T-helper 2 cell treated with Interferon-gamma antibody and Interleukin-4, amounts not matched to agents 5 μg/mL and 100 μg/mL, for 36 hours (primary cell): ENCODE measurements around the gene C2orf76.
"Not testable (repeated sequence)": the region's sequence is repeated elsewhere in the genome, so short reads cannot be mapped to it uniquely, and the experiment has no call there.

Experiments used
- DNase-seq: peaks from one replicate; pipeline ENCODE4 v3.0.0; 2021; ENCODE audit warnings: low spot score
- H3K27ac Mint-ChIP-seq: one replicate; pipeline ENCODE4 v1.8.0; 2021; ENCODE audit warnings: mild to moderate bottlenecking, mixed read lengths
- H3K27me3 Mint-ChIP-seq: one replicate; pipeline ENCODE4 v1.8.0; 2021; ENCODE audit warnings: low read depth, mixed read lengths
- H3K36me3 Mint-ChIP-seq: one replicate; pipeline ENCODE4 v1.8.0; 2021; ENCODE audit warnings: low read depth, mixed read lengths
- H3K4me1 Mint-ChIP-seq: one replicate; pipeline ENCODE4 v1.8.0; 2021; ENCODE audit warnings: low read depth, mixed read lengths
- H3K4me3 Mint-ChIP-seq: one replicate; pipeline ENCODE4 v1.8.0; 2022; ENCODE audit warnings: mild to moderate bottlenecking, moderate library complexity, mixed read lengths
- H3K9me3 Mint-ChIP-seq: one replicate; pipeline ENCODE4 v1.8.0; 2021; ENCODE audit warnings: mixed read lengths

C2orf76 gene

GRCh38 chr2:119366649-119367471, at the start of gene C2orf76, which contains the start of gene DBI:
Gene C2orf76, minus strand, starts transcription at chr2:119366834. Its CDS starts 26,875 bp downstream, at chr2:119339959.
Gene DBI, plus strand, starts transcription at chr2:119366977. Its CDS starts 75 bp downstream, at chr2:119367052.
- DNase-seq = peak; percentile 94
- H3K36me3 Mint-ChIP-seq = peaks cover 28% of the 10 kb centered on the region
- H3K27ac Mint-ChIP-seq = peak within 1 kb of the TSS; percentile 97
- peaks cover 36% of the 10 kb centered on the region for H3K4me1 Mint-ChIP-seq
- peak within 1 kb of the TSS; percentile 100 for H3K4me3 Mint-ChIP-seq
- H3K9me3 Mint-ChIP-seq = no peaks in the 10 kb centered on the region
- no peaks in the 10 kb centered on the region for H3K27me3 Mint-ChIP-seq

- H3K27ac Mint-ChIP-seq = no peak overlapping the region
- no peak overlapping the region for H3K4me3 Mint-ChIP-seq
- H3K9me3 Mint-ChIP-seq = no peaks in the 10 kb centered on the region
- no peak for DNase-seq
- H3K4me1 Mint-ChIP-seq = peaks cover 3% of the 10 kb centered on the region
- H3K27me3 Mint-ChIP-seq = peaks cover 14% of the 10 kb centered on the region
- H3K36me3 Mint-ChIP-seq = no peaks in the 10 kb centered on the region
These were observed 49.0 kb upstream of the C2orf76 start for GRCh38 chr2:119415630-119416029.

GRCh38 chr2:119414894-119415293, 48.3 kb upstream of the C2orf76 start:
- H3K9me3 Mint-ChIP-seq = no peaks in the 10 kb centered on the region
- H3K27ac Mint-ChIP-seq = no peak overlapping the region
- peaks cover 15% of the 10 kb centered on the region for H3K27me3 Mint-ChIP-seq
- H3K4me1 Mint-ChIP-seq = peaks cover 3% of the 10 kb centered on the region
- H3K36me3 Mint-ChIP-seq = no peaks in the 10 kb centered on the region
- DNase-seq = no peak
- no peak overlapping the region for H3K4me3 Mint-ChIP-seq

- no peak overlapping the region for H3K27ac Mint-ChIP-seq
- H3K27me3 Mint-ChIP-seq = peaks cover 13% of the 10 kb centered on the region
- H3K9me3 Mint-ChIP-seq = no peaks in the 10 kb centered on the region
- no peaks in the 10 kb centered on the region for H3K4me1 Mint-ChIP-seq
- no peak for DNase-seq
- no peaks in the 10 kb centered on the region for H3K36me3 Mint-ChIP-seq
- no peak overlapping the region for H3K4me3 Mint-ChIP-seq
These were observed 42.9 kb upstream of the C2orf76 start for GRCh38 chr2:119409506-119409905.

- Mint-ChIP-seq H3K9me3 (no peaks in the 10 kb centered on the region), H3K4me1 (no peaks in the 10 kb centered on the region), H3K27ac (no peak overlapping the region), H3K36me3 (no peaks in the 10 kb centered on the region), H3K4me3 (no peak overlapping the region), H3K27me3 (peaks cover 13% of the 10 kb centered on the region)
- no peak for DNase-seq
These were observed 41.6 kb upstream of the C2orf76 start for GRCh38 chr2:119408221-119408619.

- no peaks in the 10 kb centered on the region for H3K9me3 Mint-ChIP-seq
- no peaks in the 10 kb centered on the region for H3K4me1 Mint-ChIP-seq
- peak; percentile 7 for DNase-seq
- H3K4me3 Mint-ChIP-seq = no peak overlapping the region
- no peaks in the 10 kb centered on the region for H3K36me3 Mint-ChIP-seq
- H3K27me3 Mint-ChIP-seq = peaks cover 13% of the 10 kb centered on the region
- H3K27ac Mint-ChIP-seq = no peak overlapping the region
These were observed 41.0 kb upstream of the C2orf76 start for GRCh38 chr2:119407430-119408220.

- Mint-ChIP-seq H3K4me3 (no peak overlapping the region), H3K4me1 (no peaks in the 10 kb centered on the region), H3K9me3 (no peaks in the 10 kb centered on the region), H3K27me3 (peaks cover 3% of the 10 kb centered on the region), H3K27ac (no peak overlapping the region), H3K36me3 (no peaks in the 10 kb centered on the region)
- no peak for DNase-seq
These were observed 38.5 kb upstream of the C2orf76 start for GRCh38 chr2:119405151-119405550.

- H3K27me3 Mint-ChIP-seq, H3K36me3 Mint-ChIP-seq, H3K4me1 Mint-ChIP-seq, H3K4me3 Mint-ChIP-seq, H3K9me3 Mint-ChIP-seq, DNase-seq, H3K27ac Mint-ChIP-seq: not testable (repeated sequence)
These were observed 37.0 kb upstream of the C2orf76 start for GRCh38 chr2:119403618-119404017.

GRCh38 chr2:119402645-119403560, 36.3 kb upstream of the C2orf76 start:
- Mint-ChIP-seq H3K27ac (no peak overlapping the region), H3K9me3 (no peaks in the 10 kb centered on the region), H3K36me3 (no peaks in the 10 kb centered on the region), H3K27me3 (no peaks in the 10 kb centered on the region), H3K4me3 (no peak overlapping the region), H3K4me1 (no peaks in the 10 kb centered on the region)
- DNase-seq = no peak

- Mint-ChIP-seq H3K27me3 (no peaks in the 10 kb centered on the region), H3K4me3 (no peak overlapping the region), H3K27ac (no peak overlapping the region), H3K36me3 (no peaks in the 10 kb centered on the region), H3K9me3 (no peaks in the 10 kb centered on the region), H3K4me1 (no peaks in the 10 kb centered on the region)
- no peak for DNase-seq
These were observed 35.5 kb upstream of the C2orf76 start for GRCh38 chr2:119402106-119402505.

- Mint-ChIP-seq H3K27ac (no peak overlapping the region), H3K4me1 (no peaks in the 10 kb centered on the region), H3K36me3 (no peaks in the 10 kb centered on the region), H3K4me3 (no peak overlapping the region), H3K9me3 (no peaks in the 10 kb centered on the region), H3K27me3 (peaks cover 2% of the 10 kb centered on the region)
- DNase-seq = no peak
These were observed 30.6 kb upstream of the C2orf76 start for GRCh38 chr2:119397196-119397595.

- Mint-ChIP-seq H3K27ac (no peak overlapping the region), H3K4me1 (peaks cover 4% of the 10 kb centered on the region), H3K27me3 (peaks cover 2% of the 10 kb centered on the region), H3K4me3 (no peak overlapping the region), H3K36me3 (no peaks in the 10 kb centered on the region), H3K9me3 (no peaks in the 10 kb centered on the region)
- no peak for DNase-seq
These were observed 27.5 kb upstream of the C2orf76 start for GRCh38 chr2:119393971-119394748.
